Kidney tubule cell (primary cell): ENCODE results near the gene RNF121.

Experiments used
- DNase-seq: peaks from one replicate; pipeline ENCODE4 v3.0.0-alpha.2; 2018; ENCODE audit warnings: low spot score

The RNF121 gene

DNA sequence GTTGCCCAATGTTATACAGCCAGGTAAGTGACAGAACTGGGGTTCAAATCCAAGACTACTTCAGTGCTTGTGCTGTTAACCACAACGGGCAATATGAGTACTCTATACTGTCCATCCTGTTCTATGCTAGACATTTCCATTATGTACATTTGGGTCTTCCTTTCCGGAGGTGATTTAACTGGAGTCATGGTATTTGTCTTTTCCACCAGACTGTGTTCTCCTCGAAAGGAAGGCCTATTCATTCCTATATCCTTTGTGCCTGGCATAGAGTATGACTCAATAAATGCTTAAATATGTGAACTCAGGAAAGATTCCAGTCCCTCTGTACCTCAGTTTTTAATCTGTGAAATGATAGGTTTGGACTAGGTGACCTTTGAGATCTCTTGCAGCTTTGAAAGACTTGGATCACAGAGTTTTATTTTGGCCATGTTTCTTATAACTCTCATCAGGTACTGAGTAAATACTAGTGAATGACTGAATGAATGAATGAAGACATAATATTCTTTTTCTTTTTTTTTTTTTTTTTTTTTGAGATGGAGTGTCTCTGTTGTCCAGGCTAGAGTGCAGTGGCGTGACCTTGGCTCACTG is 6.6 kb downstream of the RNF121 start:
- DNase-seq, result no peak

GRCh38 chr11:71936825-71937224 is 8.0 kb downstream of the RNF121 start:
- DNase-seq, result no peak

DNA sequence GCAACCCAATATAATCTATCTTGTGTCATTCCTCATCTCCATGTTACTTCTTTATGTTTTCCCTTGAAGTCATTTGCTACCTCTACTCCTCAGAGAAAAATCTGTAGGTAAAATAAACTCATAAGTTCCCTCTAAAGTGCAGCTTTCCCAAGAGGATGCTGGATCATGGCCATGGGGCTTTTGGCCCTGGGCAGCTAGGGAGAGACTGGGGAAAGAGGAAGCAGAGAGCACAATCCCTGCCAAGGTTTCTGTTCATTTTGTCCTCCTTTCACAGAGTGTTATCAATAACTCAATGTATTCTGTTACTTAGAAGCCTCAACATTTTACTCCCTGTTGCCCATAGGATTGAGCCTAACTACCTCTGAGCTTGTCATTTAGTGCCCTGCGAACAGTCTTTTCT is 9.0 kb downstream of the RNF121 start:
- DNase-seq, result no peak

DNA sequence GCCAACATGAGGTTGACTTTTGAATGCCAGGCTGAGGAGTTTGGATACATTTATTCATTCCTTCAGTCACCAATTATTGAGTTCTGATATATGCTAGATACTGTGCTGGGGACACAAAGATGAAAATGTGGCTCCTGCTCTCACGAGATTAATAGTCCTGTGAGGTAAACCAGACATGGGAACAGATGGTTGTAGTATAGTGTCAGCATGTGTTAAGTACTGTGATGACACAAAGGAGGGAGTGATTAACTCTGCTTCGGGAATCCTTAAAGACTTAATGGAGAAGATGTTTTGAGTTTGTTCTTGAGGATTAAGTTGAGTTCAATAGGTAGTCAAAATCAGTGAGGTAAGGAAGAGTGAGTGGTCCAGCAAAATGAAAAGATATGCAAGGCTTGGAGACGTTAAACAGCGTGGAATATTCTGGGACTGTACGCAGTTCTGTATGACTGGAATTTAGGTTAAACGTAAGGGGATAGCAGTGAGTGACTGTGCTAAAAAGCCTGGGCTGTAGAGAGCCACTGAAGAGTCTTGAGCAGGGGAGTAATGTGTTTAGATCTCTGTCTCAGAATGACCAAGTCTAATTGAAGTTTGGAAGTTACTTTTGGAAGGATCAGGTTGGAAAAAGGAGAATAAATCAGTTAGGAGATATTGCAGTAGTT is 11.8 kb downstream of the RNF121 start:
- DNase-seq, result no peak

GRCh38 chr11:71946144-71946571 is 17.3 kb downstream of the RNF121 start:
- peak; percentile 96 for DNase-seq

GRCh38 chr11:71947498-71947897 is 18.7 kb downstream of the RNF121 start:
- peak; percentile 47 for DNase-seq

GRCh38 chr11:71948314-71949027 is 19.6 kb downstream of the RNF121 start:
- DNase-seq, result peak; percentile 63

GRCh38 chr11:71949034-71949433 is 20.2 kb downstream of the RNF121 start:
- no peak for DNase-seq

DNA sequence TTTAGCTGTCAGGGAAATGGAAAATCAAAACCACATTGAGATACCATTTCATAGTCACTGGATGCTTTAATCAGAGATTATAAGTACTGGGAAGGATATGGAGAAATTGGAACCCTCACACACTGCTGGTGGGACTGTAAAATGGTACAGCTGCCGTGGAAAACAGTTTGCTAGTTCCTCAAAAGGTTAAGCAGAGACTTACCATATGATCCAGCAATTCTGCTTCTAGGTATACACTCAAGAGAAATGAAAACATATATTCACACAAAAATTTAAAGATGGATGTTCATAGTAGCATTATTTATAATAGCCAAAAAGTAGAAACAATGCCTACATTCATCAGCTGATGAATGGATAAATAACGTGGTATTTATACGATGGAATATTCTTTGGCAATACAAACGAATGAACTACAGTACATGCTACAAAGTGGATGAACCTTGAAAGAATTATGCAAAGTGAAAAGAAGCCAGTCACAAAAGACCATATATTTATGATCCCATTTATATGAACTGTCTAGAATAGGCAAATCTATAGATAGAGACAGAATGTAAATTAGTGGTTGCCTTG is 23.0 kb downstream of the RNF121 start:
- DNase-seq, result no peak

- DNase-seq, result no peak
Observed at GRCh38 chr11:71955898-71956456, 27.1 kb downstream of the RNF121 start.

GRCh38 chr11:71962428-71963038 is 33.7 kb downstream of the RNF121 start:
- peak; percentile 90 for DNase-seq

DNA sequence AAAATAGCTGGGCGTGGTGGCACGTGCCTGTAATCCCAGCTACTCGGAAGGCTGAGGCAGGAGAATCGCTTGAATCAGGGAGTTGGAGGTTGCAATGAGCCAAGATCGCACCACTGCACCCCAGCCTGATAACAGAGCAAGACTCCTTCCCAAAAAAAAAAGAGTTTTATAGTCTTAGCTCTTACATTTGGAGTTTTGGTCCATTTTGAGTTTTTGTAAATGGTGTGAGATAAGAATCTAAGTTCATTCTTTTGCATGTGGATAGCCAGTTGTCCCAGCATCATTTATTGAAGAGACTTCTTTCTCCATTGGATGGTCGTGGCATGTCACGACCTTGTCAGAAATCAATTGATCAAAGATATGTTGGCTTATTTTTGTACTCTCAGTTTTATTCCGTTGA is 34.6 kb downstream of the RNF121 start:
- DNase-seq, result no peak

DNA sequence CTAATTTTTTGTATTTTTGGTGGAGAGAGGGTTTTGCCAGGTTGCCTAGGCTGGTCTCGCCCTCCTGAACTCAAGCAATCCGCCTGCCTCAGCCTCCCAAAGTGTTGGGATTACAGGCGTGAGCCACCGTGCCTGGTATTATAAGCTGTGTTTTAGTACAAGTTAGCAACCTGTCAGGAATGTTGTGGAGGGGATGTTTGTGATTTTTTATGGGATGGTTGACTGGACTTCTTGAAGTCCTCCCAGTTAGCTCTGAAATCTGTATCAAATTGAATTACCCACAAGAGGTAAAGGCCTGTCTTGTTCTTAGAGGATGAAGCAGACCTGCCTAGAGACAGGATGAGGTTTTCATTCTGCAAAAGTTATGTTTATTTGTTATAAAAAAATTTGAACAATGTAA is 35.8 kb downstream of the RNF121 start:
- DNase-seq, result peak; percentile 66

- DNase-seq, result peak; percentile 50
Observed at GRCh38 chr11:71971680-71972079, 42.8 kb downstream of the RNF121 start.

DNA sequence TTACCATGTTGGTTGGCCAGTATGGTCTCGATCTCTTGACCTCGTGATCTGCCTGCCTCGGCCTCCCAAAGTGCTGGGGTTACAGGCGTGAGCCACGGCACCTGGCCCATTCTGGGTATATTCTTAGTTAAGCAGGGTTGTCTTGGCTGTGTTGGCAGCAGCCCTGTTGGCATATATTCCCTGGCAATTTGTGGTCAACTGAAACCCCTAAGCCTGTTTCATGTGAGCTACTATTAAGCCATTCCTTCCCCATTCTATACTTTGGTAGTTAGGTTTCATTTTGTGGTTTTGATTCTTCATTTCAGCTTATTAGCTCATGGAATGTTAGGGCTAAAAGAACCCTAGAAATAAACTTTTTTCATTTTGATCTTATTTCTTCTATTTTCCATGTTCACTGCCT is 47.7 kb downstream of the RNF121 start:
- no peak for DNase-seq

GRCh38 chr11:71977090-71977489 is 48.2 kb downstream of the RNF121 start:
- DNase-seq, result no peak

DNA sequence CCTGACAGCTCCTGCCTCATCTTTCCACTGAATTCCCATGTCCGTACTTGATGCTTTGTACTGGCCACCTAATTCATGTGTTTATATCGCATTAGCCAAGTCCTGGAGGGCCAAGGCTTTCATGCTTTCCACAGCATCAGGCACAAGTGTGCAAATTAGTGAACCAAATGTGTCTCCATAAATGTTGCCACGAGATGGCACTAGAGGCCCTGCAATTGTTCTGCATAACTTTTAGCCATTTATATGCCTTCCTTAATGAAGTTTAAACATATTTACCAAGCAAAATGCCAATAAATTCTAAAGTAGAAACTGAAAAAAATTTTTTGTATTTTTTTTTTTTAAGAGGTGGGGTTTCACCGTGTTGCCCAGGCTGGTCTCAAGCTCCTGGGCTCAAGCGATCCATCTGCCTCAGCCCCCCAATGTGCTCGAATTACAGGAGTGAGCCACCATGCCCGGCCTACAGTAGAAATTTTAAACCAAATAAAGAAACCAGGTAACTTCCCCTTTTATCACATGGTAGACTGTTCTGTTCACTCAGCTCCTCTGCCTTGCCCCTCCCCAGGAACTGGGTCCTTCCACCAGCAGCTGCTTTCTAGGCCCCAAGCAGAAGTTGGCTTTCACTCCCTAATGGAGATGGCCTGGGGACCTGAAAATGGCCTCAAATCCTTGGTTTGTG is 49.0 kb downstream of the RNF121 start:
- DNase-seq, result peak; percentile 58

DNA sequence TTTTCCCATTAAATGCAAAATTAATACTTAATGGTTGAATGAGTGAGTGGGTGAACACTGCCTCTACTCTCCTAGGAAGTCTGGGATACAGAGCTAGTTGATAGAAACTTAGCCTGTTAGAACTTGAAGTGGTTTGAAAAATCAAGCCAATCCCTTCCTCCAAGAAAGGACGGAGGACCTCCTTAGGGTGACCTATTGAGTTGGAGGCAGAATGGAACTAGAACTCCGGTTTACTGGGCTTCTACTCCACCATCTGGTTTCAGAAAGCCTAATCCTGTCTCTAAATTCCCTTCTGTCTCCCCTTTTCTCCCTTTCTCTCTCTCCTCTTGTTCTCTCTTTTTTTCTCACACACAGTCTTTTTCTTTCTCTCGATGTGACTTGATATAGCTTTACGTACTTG is 50.2 kb downstream of the RNF121 start:
- no peak for DNase-seq

- no peak for DNase-seq
Observed at GRCh38 chr11:71979602-71980001, 50.8 kb downstream of the RNF121 start.

DNA sequence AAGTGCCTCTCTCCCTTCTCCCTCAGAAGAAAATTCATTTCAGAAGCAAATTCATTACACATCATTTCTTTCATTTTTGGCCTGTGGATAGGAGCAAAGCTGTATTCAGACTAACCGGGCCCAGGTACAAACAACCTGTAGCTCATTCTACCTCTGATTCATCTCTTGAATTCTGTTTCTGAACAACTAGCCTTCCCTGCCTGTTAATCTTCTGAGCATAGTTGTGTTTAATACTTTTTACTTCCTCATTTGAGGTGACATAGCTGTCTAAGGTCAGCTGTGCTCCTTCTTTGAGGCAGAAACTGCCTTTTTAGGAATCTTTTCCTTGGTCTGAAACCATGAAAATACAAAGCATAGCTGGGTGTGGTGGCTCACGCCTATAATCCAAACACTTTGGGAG is 57.3 kb downstream of the RNF121 start:
- DNase-seq, result peak; percentile 44

- DNase-seq, result no peak
Observed at GRCh38 chr11:71987521-71987920, 58.7 kb downstream of the RNF121 start.

GRCh38 chr11:71988050-71988449 is 59.2 kb downstream of the RNF121 start:
- DNase-seq, result peak; percentile 23
